BE2C (cell line): ENCODE measurements around the gene KRT83.

Source experiments
- DNase-seq: peaks from one replicate; pipeline ENCODE4 v3.0.0-alpha.2; 2020
- H3K27me3 ChIP-seq: fragments of 250-450 bp; sonication (Bioruptor Pico); 2 replicates; pipeline ENCODE4 v1.5.1; 2020; ENCODE audit warnings: mild to moderate bottlenecking
- H3K36me3 ChIP-seq: fragments of 250-450 bp; sonication (Bioruptor Pico); 2 replicates; pipeline ENCODE4 v1.5.1; 2020; ENCODE audit warnings: mild to moderate bottlenecking
- H3K4me1 ChIP-seq: fragments of 250-450 bp; sonication (Bioruptor Pico); 2 replicates; pipeline ENCODE4 v1.5.1; 2020
- H3K4me3 ChIP-seq: 2 replicates; pipeline ENCODE4 v1.5.1; 2011; ENCODE audit warnings: low read depth, low read length
- H3K9me3 ChIP-seq: fragments of 250-450 bp; sonication (Bioruptor Pico); 2 replicates; pipeline ENCODE4 v1.5.1; 2020
- TF ChIP-seq, protein P1 (sequence below): IDR thresholded peaks from 2 replicates; pipeline ENCODE4 v1.5.1; 2012; ENCODE audit warnings: mild to moderate bottlenecking, low read depth, low read length

Gene KRT83

GRCh38 chr12:52312086-52312485 lies 9.1 kb downstream of the KRT83 start:
- H3K36me3 ChIP-seq = no peaks in the 10 kb centered on the region
- H3K27me3 ChIP-seq = peaks cover 38% of the 10 kb centered on the region
- no peaks in the 10 kb centered on the region for H3K9me3 ChIP-seq
- TF ChIP-seq, protein P1, sequence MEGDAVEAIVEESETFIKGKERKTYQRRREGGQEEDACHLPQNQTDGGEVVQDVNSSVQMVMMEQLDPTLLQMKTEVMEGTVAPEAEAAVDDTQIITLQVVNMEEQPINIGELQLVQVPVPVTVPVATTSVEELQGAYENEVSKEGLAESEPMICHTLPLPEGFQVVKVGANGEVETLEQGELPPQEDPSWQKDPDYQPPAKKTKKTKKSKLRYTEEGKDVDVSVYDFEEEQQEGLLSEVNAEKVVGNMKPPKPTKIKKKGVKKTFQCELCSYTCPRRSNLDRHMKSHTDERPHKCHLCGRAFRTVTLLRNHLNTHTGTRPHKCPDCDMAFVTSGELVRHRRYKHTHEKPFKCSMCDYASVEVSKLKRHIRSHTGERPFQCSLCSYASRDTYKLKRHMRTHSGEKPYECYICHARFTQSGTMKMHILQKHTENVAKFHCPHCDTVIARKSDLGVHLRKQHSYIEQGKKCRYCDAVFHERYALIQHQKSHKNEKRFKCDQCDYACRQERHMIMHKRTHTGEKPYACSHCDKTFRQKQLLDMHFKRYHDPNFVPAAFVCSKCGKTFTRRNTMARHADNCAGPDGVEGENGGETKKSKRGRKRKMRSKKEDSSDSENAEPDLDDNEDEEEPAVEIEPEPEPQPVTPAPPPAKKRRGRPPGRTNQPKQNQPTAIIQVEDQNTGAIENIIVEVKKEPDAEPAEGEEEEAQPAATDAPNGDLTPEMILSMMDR = no peak
- DNase-seq = no peak
- H3K4me3 ChIP-seq = no peak overlapping the region
- H3K4me1 ChIP-seq = no peaks in the 10 kb centered on the region

GRCh38 chr12:52311285-52311648 lies 9.9 kb downstream of the KRT83 start:
- no peak overlapping the region for H3K4me3 ChIP-seq
- no peaks in the 10 kb centered on the region for H3K4me1 ChIP-seq
- H3K9me3 ChIP-seq = no peaks in the 10 kb centered on the region
- H3K27me3 ChIP-seq = peaks cover 38% of the 10 kb centered on the region
- no peak for DNase-seq
- H3K36me3 ChIP-seq = no peaks in the 10 kb centered on the region
- TF ChIP-seq, protein P1 = no peak

GRCh38 chr12:52310622-52311284 lies 10.4 kb downstream of the KRT83 start:
- no peak for DNase-seq
- H3K4me3 ChIP-seq = no peak overlapping the region

DNA sequence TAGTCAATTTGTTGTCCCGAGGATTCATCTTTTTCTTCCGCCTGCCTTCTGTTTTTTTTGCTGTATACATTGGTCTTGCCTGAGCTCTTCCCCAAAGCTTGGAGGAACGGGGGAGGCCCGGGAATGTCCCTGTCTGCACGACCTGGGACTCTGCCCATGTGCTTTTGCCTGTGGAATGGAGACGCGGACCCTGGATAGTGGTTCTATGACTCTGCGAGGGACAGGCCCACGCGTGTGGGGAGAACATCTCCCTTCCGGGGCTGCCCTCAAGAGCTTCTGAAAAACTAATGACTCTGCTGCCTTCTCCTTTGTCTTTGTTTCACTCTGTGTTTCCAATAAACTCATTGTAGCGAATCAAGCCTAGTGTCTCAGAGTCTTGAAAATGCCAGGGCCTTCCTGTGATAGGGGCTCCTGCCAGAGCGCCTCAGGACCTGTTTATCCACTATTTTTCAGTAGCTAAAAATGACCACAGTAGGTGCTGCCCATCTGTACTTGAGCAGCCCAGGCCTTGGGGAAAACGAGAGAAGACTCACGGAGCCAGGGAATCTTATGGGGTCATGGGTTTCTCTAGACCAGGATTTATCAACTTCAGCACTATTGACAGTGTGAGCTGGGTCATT lies 12.3 kb downstream of the KRT83 start:
- Histone ChIP-seq H3K4me3 (peak overlapping the region; percentile 51), H3K4me1 (no peaks in the 10 kb centered on the region), H3K27me3 (peaks cover 25% of the 10 kb centered on the region), H3K9me3 (no peaks in the 10 kb centered on the region), H3K36me3 (no peaks in the 10 kb centered on the region)
- TF ChIP-seq, protein P1 = no peak
- no peak for DNase-seq

More at GRCh38 chr12:52310622-52311284, 10.4 kb downstream of the KRT83 start:
- TF ChIP-seq, protein P1 = no peak
- H3K4me1 ChIP-seq = no peaks in the 10 kb centered on the region
- H3K36me3 ChIP-seq = no peaks in the 10 kb centered on the region
- H3K9me3 ChIP-seq = no peaks in the 10 kb centered on the region
- H3K27me3 ChIP-seq = peaks cover 38% of the 10 kb centered on the region

DNA sequence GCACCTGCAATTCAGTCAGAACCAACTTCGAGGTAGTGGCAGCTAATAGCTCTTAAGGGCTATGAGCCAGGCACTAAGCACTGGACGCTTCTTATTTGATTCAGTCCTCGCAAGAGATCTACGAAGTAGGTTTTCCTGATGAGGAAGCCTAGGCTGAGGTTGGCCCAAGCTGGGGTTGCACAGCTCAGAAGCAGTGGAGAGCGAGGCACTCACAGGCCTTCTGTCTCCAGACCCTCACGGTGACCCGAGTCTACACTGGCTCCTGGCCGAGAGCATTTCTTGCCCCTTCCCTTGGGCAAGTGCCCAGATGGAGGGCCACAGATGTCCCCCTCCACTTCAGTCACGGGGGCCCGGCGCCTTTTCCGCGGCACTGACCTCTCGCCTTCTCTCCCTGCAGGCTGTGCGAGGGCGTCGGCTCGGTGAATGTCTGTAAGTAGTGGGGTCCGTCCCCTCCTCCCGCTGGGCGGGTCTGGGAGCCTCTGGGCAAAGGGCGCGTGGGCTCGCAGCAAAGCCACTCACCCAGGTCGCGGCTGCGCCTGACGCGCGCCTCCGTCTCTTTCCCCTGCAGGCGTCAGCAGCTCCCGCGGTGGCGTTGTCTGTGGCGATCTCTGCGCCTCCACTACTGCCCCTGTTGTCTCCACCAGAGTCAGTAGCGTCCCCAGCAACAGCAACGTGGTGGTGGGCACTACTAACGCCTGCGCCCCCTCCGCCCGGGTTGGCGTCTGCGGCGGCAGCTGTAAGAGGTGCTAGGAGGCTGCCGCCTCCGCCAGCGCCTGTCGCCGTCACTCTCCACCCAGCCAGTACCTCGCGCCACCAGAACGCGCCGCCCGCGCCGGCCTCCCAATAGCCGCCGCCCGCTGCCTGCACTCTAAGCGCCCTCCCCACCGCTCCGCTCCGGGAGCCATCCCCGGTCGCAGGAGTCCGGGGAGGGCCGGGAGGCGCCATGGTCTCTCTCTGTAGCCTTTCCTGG lies 13.1 kb downstream of the KRT83 start:
- Histone ChIP-seq H3K9me3 (no peaks in the 10 kb centered on the region), H3K4me3 (peak overlapping the region; percentile 51), H3K36me3 (no peaks in the 10 kb centered on the region), H3K4me1 (no peaks in the 10 kb centered on the region), H3K27me3 (peaks cover 23% of the 10 kb centered on the region)
- DNase-seq = peak; percentile 74
- TF ChIP-seq, protein P1 = peak; percentile 14
